ENCODE results near the gene PTAFR. TPM values are rescaled to one million over a fixed set of nuclear protein-coding genes. Genes with fewer than 3 reads are reported as not detected.

Gene PTAFR
- total RNA-seq, 1 experiment from 2014 or later = 1.9 TPM

- no peaks in the 10 kb centered on the region for H4K20me1 ChIP-seq (ENCODE audit: control insufficient read depth, insufficient read depth, insufficient read length)
These were observed 5.2 kb downstream of the PTAFR start for GRCh38 chr1:28171246-28171645.

More at GRCh38 chr1:28171246-28171645, 5.2 kb downstream of the PTAFR start:
- Histone ChIP-seq H3K56ac (ENCODE audit: insufficient read length, low read depth, low read length) (no peak overlapping the region), H3K14ac (ENCODE audit: insufficient read depth, low read length) (no peak overlapping the region), H4K5ac (ENCODE audit: insufficient read length, low read depth, low read length) (no peak overlapping the region), H3K4me2 (ENCODE audit: insufficient read depth, insufficient read length, low read length) (no peak overlapping the region), H2AK5ac (ENCODE audit: insufficient read length, low read length) (no peak overlapping the region), H3K23ac (ENCODE audit: insufficient read length, low read depth, low read length) (no peak overlapping the region), H2BK120ac (ENCODE audit: low read depth, low read length, poor library complexity, severe bottlenecking) (no peak overlapping the region), H4K8ac (replicated peaks; ENCODE audit: insufficient read length, low read depth, low read length) (no peak overlapping the region), H3K9me3 (ENCODE audit: control insufficient read depth, low read depth, low read length) (no peaks in the 10 kb centered on the region), H3K27me3 (ENCODE audit: insufficient read depth, low read length) (no peaks in the 10 kb centered on the region), H2BK15ac (ENCODE audit: low read depth, low read length) (no peak overlapping the region), H3K18ac (ENCODE audit: insufficient read length, low read depth, low read length) (no peak overlapping the region), H2BK12ac (ENCODE audit: insufficient read length, low read depth, low read length) (no peak overlapping the region), H3K79me2 (ENCODE audit: insufficient read depth, low read length) (no peaks in the 10 kb centered on the region), H3K23me2 (ENCODE audit: insufficient read length, low read depth, low read length, poor library complexity, severe bottlenecking) (no peaks in the 10 kb centered on the region), H4K91ac (ENCODE audit: insufficient read length, low read depth, low read length) (no peak overlapping the region), H2AFZ (ENCODE audit: low read length) (no peak overlapping the region), H3K9ac (ENCODE audit: extremely low read depth, insufficient read length, low read length) (no peak overlapping the region), H3K4ac (ENCODE audit: low read depth, low read length) (no peak overlapping the region), H3K4me1 (ENCODE audit: insufficient read depth, low read length) (no peaks in the 10 kb centered on the region), H2BK5ac (ENCODE audit: insufficient read length, low read length) (no peak overlapping the region), H3K79me1 (ENCODE audit: insufficient read depth, low read depth, low read length, poor library complexity, severe bottlenecking) (no peaks in the 10 kb centered on the region), H2BK20ac (ENCODE audit: low read depth, low read length, poor library complexity, severe bottlenecking) (no peak overlapping the region), H3T11ph (ENCODE audit: low read length) (no peak overlapping the region), H3K27ac (ENCODE audit: insufficient read length, low read depth, low read length) (no peak overlapping the region)
- H3K27me3 Mint-ChIP-seq (ENCODE audit: low read depth) = no peaks in the 10 kb centered on the region
- WGBS (ENCODE audit: extremely low coverage, insufficient read length, low lambda C conversion rate) = no CpG with 5 or more reads among the region's 7 CpGs
- no peaks in the 10 kb centered on the region for H3K9me3 Mint-ChIP-seq
- peaks cover 3 to 9% of the 10 kb centered on the region in 2 experiments; a peak in 3 of 4 replicates for H3K4me1 Mint-ChIP-seq
- no peak for TF ChIP-seq CTCF (conservative IDR thresholded peaks at IDR 0.05)
- no peak for DNase-seq
- no peaks in the 10 kb centered on the region for H3K36me3 Mint-ChIP-seq (ENCODE audit: insufficient read depth in 1 of 3, low read depth in 3 of 3)
- H3K4me3 Mint-ChIP-seq = no peak overlapping the region
- no peak overlapping the region for H3K27ac Mint-ChIP-seq
